GM19328 (cell line): ENCODE results near the gene ZDHHC8.
"Not testable (repeated sequence)": the region's sequence is repeated elsewhere in the genome, so short reads cannot be mapped to it uniquely, and the experiment has no call there.

ENCODE experiments used
- ATAC-seq: cut with Tn5 transposase; IDR thresholded peaks from one replicate; pipeline ENCODE4 v1.9.1; 2021; ENCODE audit warnings: mild to moderate bottlenecking, moderate library complexity; ENCODE audit not compliant: unreplicated experiment

Gene ZDHHC8

GRCh38 chr22:20157430-20158183 lies 26.0 kb downstream of the ZDHHC8 start:
- ATAC-seq = no peak

GRCh38 chr22:20158391-20159036 lies 26.9 kb downstream of the ZDHHC8 start:
- no peak for ATAC-seq

GRCh38 chr22:20159076-20159475 lies 27.5 kb downstream of the ZDHHC8 start:
- no peak for ATAC-seq

- ATAC-seq = not testable (repeated sequence)
Observed at GRCh38 chr22:20159531-20159930, 27.9 kb downstream of the ZDHHC8 start.

- no peak for ATAC-seq
Observed at GRCh38 chr22:20160041-20160440, 28.4 kb downstream of the ZDHHC8 start.

GRCh38 chr22:20164863-20165262 lies 33.3 kb downstream of the ZDHHC8 start:
- ATAC-seq = no peak

- ATAC-seq = no peak
Observed at GRCh38 chr22:20165421-20165820, 33.8 kb downstream of the ZDHHC8 start.

- no peak for ATAC-seq
Observed at GRCh38 chr22:20165913-20166312, 34.3 kb downstream of the ZDHHC8 start.

GRCh38 chr22:20166703-20167102 lies 35.1 kb downstream of the ZDHHC8 start:
- no peak for ATAC-seq

- ATAC-seq = no peak
Observed at GRCh38 chr22:20167643-20168322, 36.2 kb downstream of the ZDHHC8 start.

- no peak for ATAC-seq
Observed at GRCh38 chr22:20169253-20169822, 37.7 kb downstream of the ZDHHC8 start.

GRCh38 chr22:20170170-20170569 lies 38.6 kb downstream of the ZDHHC8 start:
- ATAC-seq = no peak

- ATAC-seq = no peak
Observed at GRCh38 chr22:20171288-20172140, 39.9 kb downstream of the ZDHHC8 start.

GRCh38 chr22:20172141-20172613 lies 40.6 kb downstream of the ZDHHC8 start:
- ATAC-seq = no peak

GRCh38 chr22:20173246-20173645 lies 41.6 kb downstream of the ZDHHC8 start:
- ATAC-seq = no peak

GRCh38 chr22:20173772-20174171 lies 42.2 kb downstream of the ZDHHC8 start:
- ATAC-seq = no peak

- no peak for ATAC-seq
Observed at GRCh38 chr22:20174785-20175596, 43.4 kb downstream of the ZDHHC8 start.

GRCh38 chr22:20175597-20175900 lies 43.9 kb downstream of the ZDHHC8 start:
- ATAC-seq = no peak

- ATAC-seq = no peak
Observed at GRCh38 chr22:20176421-20177085, 44.9 kb downstream of the ZDHHC8 start.
